Activated naive CD4-positive, alpha-beta T cell treated with anti-CD3 and anti-CD28 coated beads for 36 hours (primary cell): ENCODE measurements around the gene ZNF611. TPM values are rescaled to one million over a fixed set of nuclear protein-coding genes. Genes with fewer than 3 reads are reported as not detected.
"Not testable (repeated sequence)": the region's sequence is repeated elsewhere in the genome, so short reads cannot be mapped to it uniquely, and the experiment has no call there.

ENCODE experiments used
- CTCF ChIA-PET: fragments of 350-600 bp; sonication (Branson Sonifier 250); formaldehyde crosslinking; loops from one replicate; lab custom pipeline; 2021; ENCODE audit warnings: antibody characterized with exemption; lab: Charles Lee
- DNase-seq: peaks from one replicate; pipeline ENCODE4 v3.0.0-alpha.2; 2020
- H3K27ac Mint-ChIP-seq: one replicate; pipeline ENCODE4 v1.8.0; 2021; ENCODE audit warnings: mild to moderate bottlenecking, mixed read lengths
- H3K27me3 Mint-ChIP-seq: one replicate; pipeline ENCODE4 v1.8.0; 2021; ENCODE audit warnings: low read depth, mixed read lengths
- H3K36me3 Mint-ChIP-seq: one replicate; pipeline ENCODE4 v1.8.0; 2021; ENCODE audit warnings: low read depth, mixed read lengths
- H3K4me1 Mint-ChIP-seq: one replicate; pipeline ENCODE4 v1.8.0; 2021; ENCODE audit warnings: low read depth, mixed read lengths
- H3K4me3 Mint-ChIP-seq: one replicate; pipeline ENCODE4 v1.8.0; 2021; ENCODE audit warnings: mild to moderate bottlenecking, moderate library complexity, mixed read lengths
- H3K9me3 Mint-ChIP-seq: one replicate; pipeline ENCODE4 v1.8.0; 2021; ENCODE audit warnings: mixed read lengths
- intact Hi-C: fragments of 100-400 bp; cut with micrococcal nuclease; formaldehyde crosslinking; loops from one replicate; pipeline ENCODE4 v1.15.1; 2023
- total RNA-seq, 2 experiments: library from RNA; stranded (reverse); gene quantifications; one replicate each; pipeline ENCODE4 v1.2.3, GENCODE V29; 2021

Gene ZNF611
- total RNA-seq, 2 experiments from 2014 or later = 10.4 to 12.1 TPM

DNA sequence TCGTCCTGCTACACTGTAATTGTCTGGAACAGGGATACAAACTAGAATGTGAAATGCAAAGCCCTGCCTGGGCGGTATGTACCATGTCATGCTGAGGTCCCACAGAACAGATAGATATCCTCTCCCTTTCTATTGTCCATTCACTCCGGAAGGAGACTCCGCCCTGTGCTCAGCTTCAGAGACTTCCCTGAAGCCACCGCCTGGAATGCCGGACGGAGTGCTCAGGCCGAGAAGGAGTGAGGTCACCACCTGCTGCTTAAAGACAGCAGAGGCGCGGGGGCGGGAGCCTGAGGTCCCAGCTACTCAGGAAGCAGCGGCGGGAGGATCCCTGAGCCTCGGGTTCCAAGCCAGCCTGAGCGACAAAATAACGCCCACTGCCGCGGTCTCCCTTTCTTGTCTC, 890 bp upstream of the ZNF611 start:
- CTCF ChIA-PET = interaction anchor here (0.5 to 1.1 kb wide), 2 partner anchors 11 to 197 kb away, joined by 3 read pairs; no protein-coding TSS in a partner anchor
- peak; percentile 36 for DNase-seq
- intact Hi-C loops = loop anchor here (1.0 to 10.0 kb wide), 4 partner anchors 45 to 208 kb away; partner anchors contain the start of genes ZNF808 and ZNF83

GRCh38 chr19:52734331-52734892, 432 bp downstream of the ZNF611 start:
- CTCF ChIA-PET = interaction anchor here (0.6 kb wide), 1 partner anchor 1072 kb away, joined by 3 read pairs; no protein-coding TSS in a partner anchor
- Mint-ChIP-seq H3K27me3 (no peaks in the 10 kb centered on the region), H3K4me3 (peak overlapping the region; percentile 85), H3K36me3 (peaks cover 23% of the 10 kb centered on the region), H3K27ac (peak overlapping the region; percentile 89), H3K9me3 (peaks cover 3% of the 10 kb centered on the region), H3K4me1 (peaks cover 23% of the 10 kb centered on the region)
- intact Hi-C loops = loop anchor here (2.0 to 10.0 kb wide), 3 partner anchors 44 to 130 kb away; partner anchors contain the start of gene ZNF83
- peak; percentile 22 for DNase-seq

More for the DNA sequence above, 890 bp upstream of the ZNF611 start:
- Mint-ChIP-seq H3K27me3 (no peaks in the 10 kb centered on the region), H3K4me1 (peaks cover 19% of the 10 kb centered on the region), H3K9me3 (peaks cover 3% of the 10 kb centered on the region), H3K4me3 (peak overlapping the region; percentile 85), H3K36me3 (peaks cover 14% of the 10 kb centered on the region), H3K27ac (peak overlapping the region; percentile 89)

DNA sequence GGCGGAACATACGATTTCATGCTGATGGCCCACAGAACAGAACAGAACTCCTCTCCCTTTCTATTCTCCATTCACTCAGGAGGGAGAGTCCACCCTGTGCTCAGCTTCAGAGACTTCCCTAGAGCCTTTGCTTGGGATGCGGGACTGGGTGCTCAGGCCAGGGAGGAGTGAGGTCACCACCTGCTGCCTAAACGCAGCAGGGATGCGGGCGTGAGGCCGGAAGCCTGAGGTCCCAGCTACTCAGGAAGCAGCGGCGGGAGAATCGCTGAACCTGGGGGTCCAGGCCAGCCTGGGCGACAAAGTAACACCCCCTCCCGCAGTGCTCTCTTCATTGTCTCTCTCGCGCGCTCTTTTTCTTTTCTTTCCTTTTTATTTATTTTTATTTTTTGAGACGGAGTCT, 8.8 kb downstream of the ZNF611 start:
- H3K27me3 Mint-ChIP-seq, CTCF ChIA-PET, H3K4me1 Mint-ChIP-seq, DNase-seq, intact Hi-C loops, H3K27ac Mint-ChIP-seq, H3K4me3 Mint-ChIP-seq: not testable (repeated sequence)
- peaks cover 19% of the 10 kb centered on the region for H3K9me3 Mint-ChIP-seq
- H3K36me3 Mint-ChIP-seq = peaks cover 77% of the 10 kb centered on the region

- peaks cover 20% of the 10 kb centered on the region for H3K9me3 Mint-ChIP-seq
- intact Hi-C loops = no loop called here
- no peak overlapping the region for H3K27ac Mint-ChIP-seq
- DNase-seq = no peak
- H3K27me3 Mint-ChIP-seq = no peaks in the 10 kb centered on the region
- H3K4me1 Mint-ChIP-seq = peaks cover 4% of the 10 kb centered on the region
- peaks cover 77% of the 10 kb centered on the region for H3K36me3 Mint-ChIP-seq
- CTCF ChIA-PET = no interaction called here
- H3K4me3 Mint-ChIP-seq = no peak overlapping the region
Observed at GRCh38 chr19:52725528-52725961, 9.3 kb downstream of the ZNF611 start.

- Mint-ChIP-seq H3K4me1 (peaks cover 3% of the 10 kb centered on the region), H3K27me3 (no peaks in the 10 kb centered on the region), H3K4me3 (no peak overlapping the region), H3K36me3 (peaks cover 77% of the 10 kb centered on the region), H3K27ac (no peak overlapping the region), H3K9me3 (peaks cover 22% of the 10 kb centered on the region)
- DNase-seq = no peak
- intact Hi-C loops = no loop called here
- CTCF ChIA-PET = no interaction called here
Observed at GRCh38 chr19:52724701-52725514, 9.9 kb downstream of the ZNF611 start.

- CTCF ChIA-PET, H3K27me3 Mint-ChIP-seq, H3K4me1 Mint-ChIP-seq, H3K4me3 Mint-ChIP-seq, DNase-seq, H3K27ac Mint-ChIP-seq, intact Hi-C loops: not testable (repeated sequence)
- Mint-ChIP-seq H3K9me3 (peaks cover 27% of the 10 kb centered on the region), H3K36me3 (peaks cover 78% of the 10 kb centered on the region)
Observed at GRCh38 chr19:52723907-52724598, 10.8 kb downstream of the ZNF611 start.

DNA sequence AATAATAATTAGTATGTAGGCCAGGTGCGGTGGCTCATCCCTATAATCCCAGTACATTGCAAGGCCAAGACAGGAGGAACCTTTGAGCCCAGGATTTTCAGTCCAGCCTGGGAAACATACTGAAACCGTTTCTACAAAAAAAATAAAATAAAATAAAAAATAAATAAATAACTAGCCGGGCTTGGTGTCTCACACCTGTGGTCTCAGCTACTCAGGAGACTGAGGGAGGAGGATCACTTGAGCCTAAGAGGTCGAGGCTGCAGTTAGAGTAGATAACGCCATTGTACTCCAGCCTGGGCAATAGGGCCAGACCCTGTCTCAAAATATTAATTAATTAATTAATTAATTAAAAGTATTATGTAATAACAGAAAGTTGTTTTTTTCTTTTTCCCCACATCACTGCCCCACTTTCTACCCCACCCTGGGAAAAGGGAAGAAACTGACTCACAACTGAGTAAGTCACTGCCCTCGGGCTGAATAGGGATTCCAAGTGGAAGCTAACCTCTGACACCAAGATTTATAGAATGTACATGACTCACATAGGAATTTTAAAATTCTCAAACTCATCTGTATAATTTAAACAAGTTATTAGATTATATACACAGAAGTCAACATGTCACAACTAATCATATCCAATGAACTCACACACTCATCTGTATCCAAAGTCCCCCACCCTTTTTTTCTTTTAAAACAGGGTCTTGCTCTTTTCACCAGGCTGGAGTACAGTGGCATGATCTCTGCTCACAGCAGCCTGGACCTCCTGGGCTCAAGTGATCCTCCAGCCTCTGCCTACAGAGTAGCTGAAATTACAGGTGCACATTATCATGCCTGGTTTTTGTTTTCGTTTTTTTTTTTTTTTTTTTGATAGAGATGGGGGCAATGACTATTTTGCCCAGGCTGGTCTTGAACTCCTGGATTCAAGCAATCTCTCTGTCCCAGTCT, 12.5 kb downstream of the ZNF611 start:
- intact Hi-C loops = no loop called here
- no peak for DNase-seq
- H3K4me3 Mint-ChIP-seq = no peak overlapping the region
- H3K27ac Mint-ChIP-seq = no peak overlapping the region
- CTCF ChIA-PET = no interaction called here
- H3K36me3 Mint-ChIP-seq = peaks cover 71% of the 10 kb centered on the region
- H3K27me3 Mint-ChIP-seq = no peaks in the 10 kb centered on the region
- peaks cover 27% of the 10 kb centered on the region for H3K9me3 Mint-ChIP-seq
- peaks cover 3% of the 10 kb centered on the region for H3K4me1 Mint-ChIP-seq

DNA sequence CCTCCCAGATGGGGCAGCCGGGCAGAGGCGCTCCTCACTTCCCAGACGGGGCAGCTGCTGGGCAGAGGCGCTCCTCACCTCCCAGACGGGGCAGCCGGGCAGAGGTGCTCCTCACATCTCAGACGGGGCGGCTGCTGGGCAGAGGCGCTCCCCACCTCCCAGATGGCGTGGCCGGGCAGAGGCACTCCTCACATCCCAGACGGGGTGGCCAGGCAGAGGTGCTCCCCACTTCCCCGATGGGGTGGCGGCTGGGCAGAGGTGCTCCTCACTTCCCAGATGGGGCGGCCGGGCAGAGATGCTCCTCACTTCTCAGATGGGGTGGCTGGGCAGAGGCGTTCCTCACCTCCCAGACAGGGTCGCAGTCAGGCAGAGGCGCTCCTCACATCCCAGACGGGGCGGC, 14.3 kb downstream of the ZNF611 start:
- H3K9me3 Mint-ChIP-seq = peaks cover 31% of the 10 kb centered on the region
- intact Hi-C loops = not testable (repeated sequence)

DNA sequence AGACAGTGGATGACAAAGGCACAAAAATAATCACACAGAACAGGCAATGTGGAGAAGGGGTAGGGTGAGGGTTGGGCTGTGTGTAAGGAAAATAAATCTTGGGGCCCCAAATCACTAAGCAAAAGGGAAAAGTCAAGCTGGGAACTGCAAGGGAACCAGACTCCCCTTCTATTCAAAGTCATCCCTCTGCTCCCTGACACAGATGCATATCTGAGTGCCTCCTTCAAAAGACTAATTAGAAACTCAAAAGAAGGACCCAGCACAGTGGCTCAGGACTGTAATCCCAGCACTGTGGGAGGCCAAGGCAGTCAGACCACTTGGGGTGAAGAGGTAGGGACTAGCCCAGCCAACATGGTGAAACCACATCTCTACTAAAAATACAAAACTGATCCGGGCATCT, 18.3 kb downstream of the ZNF611 start:
- H3K27ac Mint-ChIP-seq = no peak overlapping the region
- no peak for DNase-seq
- intact Hi-C loops = no loop called here
- CTCF ChIA-PET = no interaction called here
- no peaks in the 10 kb centered on the region for H3K27me3 Mint-ChIP-seq
- peaks cover 76% of the 10 kb centered on the region for H3K36me3 Mint-ChIP-seq
- H3K4me1 Mint-ChIP-seq = peaks cover 16% of the 10 kb centered on the region
- no peak overlapping the region for H3K4me3 Mint-ChIP-seq
- peaks cover 32% of the 10 kb centered on the region for H3K9me3 Mint-ChIP-seq

More for the DNA sequence above, 14.3 kb downstream of the ZNF611 start:
- H3K4me3 Mint-ChIP-seq, H3K27me3 Mint-ChIP-seq, H3K27ac Mint-ChIP-seq, DNase-seq, CTCF ChIA-PET: not testable (repeated sequence)
- Mint-ChIP-seq H3K36me3 (peaks cover 72% of the 10 kb centered on the region), H3K4me1 (peaks cover 13% of the 10 kb centered on the region)

DNA sequence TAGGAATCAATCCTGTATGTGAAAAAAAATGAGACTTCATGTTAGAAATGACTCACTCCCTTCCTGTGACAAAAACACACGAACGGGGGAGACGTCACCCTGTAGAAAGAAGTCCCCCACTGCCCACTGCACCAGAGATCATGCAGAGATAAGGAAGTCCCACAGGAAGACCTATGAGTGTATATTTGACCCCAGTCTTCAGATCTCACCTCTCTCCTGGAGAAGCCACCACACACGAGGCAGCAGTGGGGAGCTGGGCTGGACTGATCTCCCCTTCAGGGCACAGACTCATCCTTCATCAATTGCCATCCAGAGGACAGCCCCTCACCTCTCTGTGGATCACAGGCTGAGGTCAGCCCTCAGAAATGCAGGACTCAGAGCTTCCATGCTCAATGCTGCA, 18.9 kb downstream of the ZNF611 start:
- CTCF ChIA-PET, H3K4me3 Mint-ChIP-seq, intact Hi-C loops, H3K27me3 Mint-ChIP-seq, H3K27ac Mint-ChIP-seq: not testable (repeated sequence)
- Mint-ChIP-seq H3K4me1 (peaks cover 16% of the 10 kb centered on the region), H3K9me3 (peaks cover 30% of the 10 kb centered on the region), H3K36me3 (peaks cover 75% of the 10 kb centered on the region)
- peak; percentile 19 for DNase-seq

- intact Hi-C loops, DNase-seq, H3K4me3 Mint-ChIP-seq, H3K27ac Mint-ChIP-seq, CTCF ChIA-PET, H3K27me3 Mint-ChIP-seq: not testable (repeated sequence)
- peaks cover 78% of the 10 kb centered on the region for H3K36me3 Mint-ChIP-seq
- peaks cover 33% of the 10 kb centered on the region for H3K9me3 Mint-ChIP-seq
- peaks cover 16% of the 10 kb centered on the region for H3K4me1 Mint-ChIP-seq
Observed at GRCh38 chr19:52715330-52715729, 19.5 kb downstream of the ZNF611 start.
